Tibial nerve (tissue), 4 donors: ENCODE results near the gene KIZ. TPM values are rescaled to one million over a fixed set of nuclear protein-coding genes. Genes with fewer than 3 reads are reported as not detected.

Source experiments
- DNase-seq, 2 donors: peaks; one replicate each; pipeline ENCODE4 v3.0.0-alpha.2; 2019; ENCODE audit warnings: low spot score in 2 of 2
- H3K27ac ChIP-seq, 4 donors: fragments of 200-600 bp; sonication (generic) in 3 of 4; one replicate each; pipeline ENCODE4 v1.5.1; 2017 to 2019; ENCODE audit warnings: mild to moderate bottlenecking in 1 of 4
- H3K27me3 ChIP-seq, 2 donors: fragments of 200-600 bp; sonication (generic) in 1 of 2; one replicate each; pipeline versions ENCODE4 v1.5.1 to v1.6.0; 2017 to 2019
- H3K36me3 ChIP-seq, 3 donors: fragments of 200-600 bp; sonication (generic); one replicate each; pipeline ENCODE4 v1.5.1; 2018 to 2019
- H3K4me1 ChIP-seq, 4 donors: fragments of 200-600 bp; sonication (generic) in 3 of 4; one replicate each; pipeline ENCODE4 v1.5.1; 2017 to 2019
- H3K4me3 ChIP-seq, 4 donors: fragments of 200-600 bp; sonication (generic) in 3 of 4; one replicate each; pipeline ENCODE4 v1.5.1; 2017 to 2019; ENCODE audit warnings: mild to moderate bottlenecking in 1 of 4, moderate library complexity in 1 of 4
- H3K9me3 ChIP-seq, 4 donors: fragments of 200-600 bp; sonication (generic) in 3 of 4; one replicate each; pipeline ENCODE4 v1.5.1; 2017 to 2019
- CTCF ChIP-seq, 5 experiments: fragments of 200-600 bp in 3 of 5; fragments of 450-650 bp in 2 of 5; sonication (generic) in 3 of 5; IDR thresholded peaks; one replicate each; pipeline ENCODE4 v1.5.1; 2016 to 2019; ENCODE audit warnings: antibody characterized with exemption in 5 of 5, mild to moderate bottlenecking in 3 of 5, moderate library complexity in 2 of 5
- EP300 ChIP-seq, 2 donors: sonication (generic); formaldehyde crosslinking; IDR thresholded peaks; one replicate each; pipeline ENCODE4 v1.6.1; 2017; ENCODE audit warnings: antibody characterized with exemption in 2 of 2, mild to moderate bottlenecking in 1 of 2
- POLR2A ChIP-seq, 2 donors: fragments of 450-650 bp; IDR thresholded peaks; one replicate each; pipeline ENCODE4 v1.6.1; 2017; ENCODE audit warnings: antibody characterized with exemption in 2 of 2, mild to moderate bottlenecking in 2 of 2, moderate library complexity in 2 of 2
- WGBS, 2 donors: methylation state at CpG; one replicate each; pipeline ENCODE4 v1.1.5; 2018; 5-methylcytosine and 5-hydroxymethylcytosine counted together
- total RNA-seq, 4 donors: library from RNA; depleted of rRNA; stranded (reverse); fragments of >200 nt; gene quantifications; one replicate each; pipeline ENCODE4 v1.1.0, GENCODE V29; 2016

The KIZ gene
- total RNA-seq, 4 donors from 2014 or later = 19.8 to 58.6 (median 54.9) TPM

DNA sequence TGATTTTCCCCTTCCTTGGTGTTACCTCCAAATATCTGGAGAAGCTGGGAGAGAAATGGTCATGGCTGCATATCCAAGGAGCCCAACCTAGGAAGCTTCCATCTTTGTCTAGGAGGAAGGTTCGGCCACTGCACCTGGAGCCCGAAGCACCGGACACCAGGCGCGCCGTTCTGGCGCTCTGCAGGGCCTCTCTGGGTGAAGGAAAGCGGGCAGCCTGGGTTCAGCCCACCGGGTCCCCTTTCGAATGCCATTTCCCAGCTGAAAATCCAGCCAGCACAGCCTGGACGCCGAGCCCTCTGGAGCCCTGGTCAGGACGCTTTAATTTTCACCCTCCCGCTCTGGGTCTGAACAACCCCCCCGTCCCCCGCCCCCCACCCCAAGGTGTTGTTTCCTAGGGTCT lies 21.0 kb upstream of the KIZ start:
- 5 to 7% methylated on average over 14 to 16 of the region's 16 CpGs for WGBS, 2 donors
- peaks cover 0 to 56% (median 35%) of the 10 kb centered on the region in 4 donors for H3K4me1 ChIP-seq
- no peak for DNase-seq

GRCh38 chr20:21105429-21106170 lies 20.3 kb upstream of the KIZ start:
- no peaks in the 10 kb centered on the region for H3K9me3 ChIP-seq
- 5 to 7% methylated on average over 29 to 34 of the region's 50 CpGs for WGBS, 2 donors
- DNase-seq = no peak
- H3K36me3 ChIP-seq = no peaks in the 10 kb centered on the region
- H3K4me3 ChIP-seq = peak overlapping the region in 1 of 4 donors; percentile 20
- TF ChIP-seq EP300 (IDR thresholded peaks at IDR 0.05) = no peak
- TF ChIP-seq CTCF (IDR thresholded peaks at IDR 0.05) = no peak
- TF ChIP-seq POLR2A (IDR thresholded peaks at IDR 0.05) = no peak
- H3K27ac ChIP-seq = no peak overlapping the region
- peaks cover 0 to 49% (median 28%) of the 10 kb centered on the region in 4 donors for H3K4me1 ChIP-seq
- H3K27me3 ChIP-seq = peaks cover 7 to 93% of the 10 kb centered on the region in 2 donors

More for the DNA sequence above, 21.0 kb upstream of the KIZ start:
- H3K27me3 ChIP-seq = peaks cover 13 to 93% of the 10 kb centered on the region in 2 donors
- no peak overlapping the region for H3K4me3 ChIP-seq
- TF ChIP-seq CTCF (IDR thresholded peaks at IDR 0.05) = no peak
- TF ChIP-seq EP300 (IDR thresholded peaks at IDR 0.05) = no peak
- no peaks in the 10 kb centered on the region for H3K9me3 ChIP-seq
- H3K27ac ChIP-seq = no peak overlapping the region
- H3K36me3 ChIP-seq = no peaks in the 10 kb centered on the region

- no peaks in the 10 kb centered on the region for H3K36me3 ChIP-seq
- peak within 1 kb of the TSS in 1 of 4 donors; percentile 20 for H3K4me3 ChIP-seq
- 7 to 8% methylated on average over 40 to 43 of the region's 43 CpGs for WGBS, 2 donors
- peaks cover 0 to 41% (median 22%) of the 10 kb centered on the region in 4 donors for H3K4me1 ChIP-seq
- no peak within 1 kb of the TSS for H3K27ac ChIP-seq
- no peak for DNase-seq
- no peaks in the 10 kb centered on the region for H3K9me3 ChIP-seq
- peaks cover 5 to 92% of the 10 kb centered on the region in 2 donors for H3K27me3 ChIP-seq
- TF ChIP-seq CTCF (IDR thresholded peaks at IDR 0.05) = no peak
- no peak for TF ChIP-seq POLR2A (IDR thresholded peaks at IDR 0.05)
- TF ChIP-seq EP300 (IDR thresholded peaks at IDR 0.05) = no peak
Measured at GRCh38 chr20:21106171-21107017, 19.5 kb upstream of the KIZ start, which contains the start of gene LINC00237. LINC00237 (minus strand) TSS chr20:21106358.

DNA sequence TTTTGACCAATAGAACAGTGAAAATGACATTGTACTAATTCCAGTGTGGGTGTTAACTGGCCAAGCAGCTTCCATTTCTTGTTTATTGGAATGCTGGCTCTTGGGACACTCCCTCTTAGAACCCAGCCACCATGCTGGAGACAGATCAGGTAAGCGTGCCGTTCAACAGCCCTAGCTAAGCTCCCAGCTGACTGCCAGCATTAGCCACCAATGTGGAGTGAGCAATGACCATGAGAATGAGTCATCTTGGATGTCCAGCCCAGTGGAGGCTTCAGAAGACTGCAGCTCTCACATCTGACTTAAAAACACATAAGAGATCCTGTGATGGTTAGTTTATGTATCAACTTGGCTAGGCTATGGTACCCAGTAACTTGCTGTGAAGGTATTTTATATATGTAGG lies 16.7 kb upstream of the KIZ start:
- TF ChIP-seq POLR2A (IDR thresholded peaks at IDR 0.05) (no peak), EP300 (IDR thresholded peaks at IDR 0.05) (no peak), CTCF (IDR thresholded peaks at IDR 0.05) (no peak)
- H3K4me1 ChIP-seq = peaks cover 0 to 16% (median 4%) of the 10 kb centered on the region in 4 donors
- DNase-seq = no peak
- H3K27ac ChIP-seq = no peak overlapping the region
- no peak overlapping the region for H3K4me3 ChIP-seq
- no peaks in the 10 kb centered on the region for H3K9me3 ChIP-seq
- WGBS, 2 donors = 88 to 92% methylated on average over 2 of the region's 2 CpGs
- H3K27me3 ChIP-seq = peaks cover 0 to 71% of the 10 kb centered on the region in 2 donors
- no peaks in the 10 kb centered on the region for H3K36me3 ChIP-seq

DNA sequence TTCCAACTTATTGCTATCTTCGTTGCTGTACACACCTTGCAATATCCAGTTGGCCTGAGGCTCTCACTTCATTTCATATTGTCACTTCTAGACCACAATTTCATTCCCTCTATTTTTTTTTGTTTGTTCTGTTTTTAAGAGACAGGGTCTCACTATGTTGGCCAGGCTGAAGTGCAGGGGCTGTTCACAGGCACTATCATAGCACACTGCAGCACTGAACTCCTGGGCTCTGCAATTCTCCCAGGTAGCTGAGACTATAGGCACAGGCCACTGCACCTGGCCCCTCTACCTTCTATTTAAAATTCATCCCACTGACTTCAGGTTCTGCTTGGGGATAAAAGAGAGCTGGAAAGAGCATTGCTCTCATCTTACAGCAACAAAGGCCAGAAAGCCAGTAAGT lies 15.1 kb upstream of the KIZ start:
- no peaks in the 10 kb centered on the region for H3K9me3 ChIP-seq
- no peak overlapping the region for H3K4me3 ChIP-seq
- no peak overlapping the region for H3K27ac ChIP-seq
- H3K27me3 ChIP-seq = peaks cover 0 to 61% of the 10 kb centered on the region in 2 donors
- no peak for DNase-seq
- peaks cover 0 to 6% (median under 1%) of the 10 kb centered on the region in 4 donors for H3K4me1 ChIP-seq
- 87 to 90% methylated on average over 1 of the region's 1 CpG for WGBS, 2 donors
- no peaks in the 10 kb centered on the region for H3K36me3 ChIP-seq
- TF ChIP-seq CTCF (IDR thresholded peaks at IDR 0.05) (no peak), POLR2A (IDR thresholded peaks at IDR 0.05) (no peak), EP300 (IDR thresholded peaks at IDR 0.05) (no peak)
